DMS 273 treated with DMSO at 0.1 percent for 48 hours (cell line): Measurements from ENCODE around the gene TTLL9.
A peak's percentile ranks its signal among the peaks of the same experiment; 100 is the strongest.
"Not testable (repeated sequence)": the region's sequence is repeated elsewhere in the genome, so short reads cannot be mapped to it uniquely, and the experiment has no call there.

Experiments used
- DNase-seq: peaks from one replicate; lab custom pipeline; 2025; lab: John Stamatoyannopoulos, UW

TTLL9 gene

DNA sequence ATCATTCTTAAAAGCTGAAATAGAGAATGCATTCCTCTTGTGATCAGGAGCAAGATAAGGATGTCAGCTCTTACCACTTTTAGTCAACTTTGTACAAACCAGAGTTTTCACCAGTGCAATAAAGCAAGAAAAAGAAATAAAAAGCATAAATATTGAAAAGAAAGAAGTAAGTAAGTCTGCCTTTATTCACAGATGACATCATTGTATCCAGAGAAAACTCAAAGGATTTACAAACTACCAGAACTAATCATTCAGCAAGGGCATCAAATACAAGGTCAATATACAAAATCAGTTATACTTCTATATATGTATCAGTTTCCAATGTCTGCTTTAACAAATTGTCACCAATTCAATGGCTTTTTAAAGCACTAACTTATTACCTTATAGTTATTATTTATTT is 13.4 kb downstream of the TTLL9 start:
- no peak for DNase-seq

GRCh38 chr20:31890646-31891045 is 20.2 kb downstream of the TTLL9 start:
- no peak for DNase-seq

GRCh38 chr20:31894980-31895675 is 24.7 kb downstream of the TTLL9 start:
- peak; percentile 94 for DNase-seq

GRCh38 chr20:31896049-31896448 is 25.6 kb downstream of the TTLL9 start:
- no peak for DNase-seq

- DNase-seq, result no peak
Measured at GRCh38 chr20:31897541-31897940, 27.1 kb downstream of the TTLL9 start.

- DNase-seq, result no peak
Measured at GRCh38 chr20:31901615-31902014, 31.2 kb downstream of the TTLL9 start.

DNA sequence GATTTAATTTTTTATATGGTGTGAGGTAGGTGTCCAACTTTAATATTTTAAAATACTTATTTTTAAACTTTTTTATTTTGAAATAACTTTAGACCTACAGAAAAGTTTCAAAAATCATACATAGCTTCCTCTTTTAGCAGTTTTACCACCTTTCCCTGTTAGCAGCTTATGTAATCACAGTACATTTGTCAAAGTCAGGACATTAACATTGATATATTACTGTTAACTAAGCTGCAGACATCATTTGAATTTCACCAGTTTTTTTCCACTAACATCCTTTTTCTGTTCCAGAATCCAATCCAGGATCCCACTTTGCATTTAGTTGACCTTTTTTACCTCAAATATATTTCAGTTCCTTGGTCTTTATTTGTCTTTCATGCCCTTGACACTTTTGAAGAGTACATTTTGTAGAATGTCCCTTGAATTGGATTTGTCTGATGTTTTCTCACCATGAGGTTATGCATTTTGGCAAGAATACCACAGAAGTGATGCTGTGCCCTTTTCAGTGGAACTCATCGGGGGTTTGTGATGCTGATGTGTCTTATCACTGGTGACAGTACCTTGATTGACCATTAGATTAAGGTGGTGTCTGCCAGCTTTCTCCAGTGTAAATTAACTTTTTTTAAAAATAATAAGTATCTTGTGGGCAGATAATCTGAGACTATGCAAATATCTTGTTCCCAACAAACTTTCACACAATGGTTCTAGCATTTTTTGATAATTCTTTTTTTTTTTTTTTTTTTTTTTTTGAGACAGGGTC is 33.4 kb downstream of the TTLL9 start:
- DNase-seq, result no peak

GRCh38 chr20:31906001-31906400 is 35.6 kb downstream of the TTLL9 start:
- DNase-seq, result no peak

DNA sequence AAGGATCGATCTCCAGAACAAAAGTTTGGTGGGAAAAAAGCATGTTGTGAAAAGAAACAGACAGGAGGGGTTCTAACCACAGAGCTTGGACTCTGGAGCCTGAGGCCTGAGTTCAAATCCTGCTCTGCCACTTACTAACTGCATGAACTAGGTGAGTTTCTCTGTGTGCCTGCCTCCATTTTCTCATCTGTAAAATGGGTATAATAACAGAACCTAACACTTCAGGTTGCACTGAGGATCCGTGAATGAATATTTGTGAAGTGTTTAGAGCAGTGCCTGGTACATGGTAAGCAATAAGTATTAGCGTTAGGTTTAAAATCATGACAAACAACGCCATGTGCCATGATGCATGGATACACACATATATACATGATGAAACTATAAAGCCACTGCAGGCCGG is 36.6 kb downstream of the TTLL9 start:
- no peak for DNase-seq

GRCh38 chr20:31908016-31908415 is 37.6 kb downstream of the TTLL9 start:
- no peak for DNase-seq

GRCh38 chr20:31908424-31908823 is 38.0 kb downstream of the TTLL9 start:
- no peak for DNase-seq

- no peak for DNase-seq
Measured at GRCh38 chr20:31909253-31910070, 39.0 kb downstream of the TTLL9 start.

GRCh38 chr20:31910071-31910803 is 39.8 kb downstream of the TTLL9 start:
- no peak for DNase-seq

DNA sequence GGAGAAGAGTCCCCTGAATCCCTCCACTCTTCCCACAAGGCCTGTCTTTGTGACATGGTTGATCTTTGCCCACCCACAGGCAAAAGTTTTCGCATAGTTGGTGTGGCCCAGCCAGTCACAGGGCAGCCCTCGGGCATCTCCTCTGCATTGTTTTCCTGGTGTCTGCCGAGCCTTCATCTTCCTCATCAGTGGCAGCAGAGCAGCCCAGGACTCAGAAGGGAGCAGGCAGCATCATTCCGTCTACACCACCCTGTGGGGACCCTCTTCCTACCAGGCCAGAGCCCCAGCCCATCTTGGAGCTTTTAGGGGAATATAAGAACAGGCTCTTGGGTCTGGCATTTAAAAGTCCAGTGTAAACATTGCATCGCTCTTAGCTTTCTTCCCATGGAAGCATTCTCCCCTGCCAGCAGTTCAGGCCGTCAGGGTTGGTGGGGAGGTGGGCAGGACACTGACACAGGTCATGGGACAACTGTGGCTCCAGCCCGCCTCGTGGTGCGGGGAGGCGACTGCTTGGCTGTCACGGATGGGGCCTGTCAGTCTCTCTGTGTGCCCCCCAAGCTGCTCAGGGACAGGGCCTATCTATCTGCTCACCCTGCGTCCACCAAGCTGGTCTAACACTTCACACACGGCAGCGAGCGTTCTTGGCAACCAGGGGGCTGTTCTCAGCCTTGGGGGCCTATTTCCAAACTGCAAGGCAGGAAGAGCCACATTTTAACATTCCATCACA is 43.2 kb downstream of the TTLL9 start:
- DNase-seq, result no peak

- no peak for DNase-seq
Measured at GRCh38 chr20:31914170-31914569, 43.7 kb downstream of the TTLL9 start.

DNA sequence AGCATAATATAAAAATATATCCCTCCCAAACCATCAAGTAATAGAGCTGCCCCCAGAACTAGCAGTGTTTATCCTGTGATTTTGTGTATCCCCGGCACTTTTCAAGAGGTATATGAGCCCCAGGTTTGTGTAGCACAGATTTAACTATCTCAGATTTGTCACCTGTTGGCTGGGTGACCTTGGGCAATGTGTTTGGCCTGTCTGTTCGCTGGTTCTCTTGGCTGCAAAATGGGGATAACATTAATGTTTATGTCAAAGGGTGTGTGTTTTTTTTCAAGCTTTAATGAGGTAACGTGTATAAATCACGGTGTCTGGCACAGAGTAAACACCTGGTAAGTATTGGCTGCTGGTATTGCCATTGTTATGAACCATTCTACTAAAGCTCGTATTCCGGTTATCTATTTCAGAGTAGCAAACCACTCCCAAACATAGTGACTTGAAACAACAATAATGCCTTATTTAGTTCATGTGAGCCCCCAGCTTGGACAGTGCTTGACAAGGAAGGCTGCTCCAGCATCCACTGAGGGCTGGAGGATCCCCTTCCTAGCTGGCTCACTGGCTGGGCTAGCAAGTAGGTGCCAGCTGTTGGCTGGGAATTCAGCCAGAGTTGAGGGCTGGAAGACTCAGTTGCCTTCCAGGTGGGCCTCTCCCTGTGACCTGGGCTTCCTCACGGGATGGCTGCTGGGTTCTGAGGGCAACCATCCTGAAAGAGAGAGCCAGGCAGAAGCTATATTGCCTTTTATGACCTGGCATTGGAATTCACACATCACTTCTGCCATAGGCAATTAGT is 45.3 kb downstream of the TTLL9 start:
- DNase-seq, result peak; percentile 71

DNA sequence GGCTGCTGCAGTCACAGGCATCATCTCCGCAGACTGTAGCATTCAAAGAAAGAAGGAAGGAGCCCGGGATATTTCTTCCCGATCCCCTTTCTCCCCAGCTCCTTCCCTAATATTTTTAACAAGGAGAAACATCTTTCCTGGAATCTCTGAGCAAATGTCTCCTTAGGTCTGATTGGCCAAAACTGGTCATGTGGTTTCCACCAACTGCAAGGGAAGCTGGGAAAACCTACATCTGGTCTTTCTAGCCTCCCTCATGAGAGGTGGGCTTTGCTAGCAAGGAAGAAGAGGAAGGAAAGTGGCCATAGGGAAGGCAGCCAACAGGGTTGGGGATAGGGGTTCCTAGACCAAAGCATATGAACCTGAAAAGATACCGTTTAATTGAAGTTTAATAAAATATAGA is 46.3 kb downstream of the TTLL9 start:
- DNase-seq, result no peak

DNA sequence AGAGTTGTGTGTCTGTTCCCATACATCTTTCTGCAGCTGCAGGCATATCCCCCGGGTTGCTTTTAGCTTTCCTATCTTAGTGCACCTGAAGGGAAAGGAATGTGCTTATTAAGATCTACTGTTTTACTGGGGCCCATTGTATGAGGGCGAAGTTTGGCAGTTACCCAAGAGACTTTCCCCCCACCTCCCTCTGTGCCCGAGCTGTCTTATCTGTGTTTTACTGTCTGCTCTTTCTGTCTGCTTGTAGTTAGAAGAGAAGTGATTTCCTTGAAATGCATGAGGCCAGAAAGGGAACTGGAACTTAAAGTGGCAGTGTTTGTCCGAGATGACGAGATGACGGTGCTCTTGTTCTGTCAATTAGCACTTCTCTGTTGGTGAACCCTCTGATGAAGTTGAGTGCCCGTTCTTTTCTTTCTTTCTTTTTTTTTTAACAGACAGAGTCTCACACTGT is 47.6 kb downstream of the TTLL9 start:
- DNase-seq, result not testable (repeated sequence)

GRCh38 chr20:31918466-31919105 is 48.2 kb downstream of the TTLL9 start:
- no peak for DNase-seq
